Measurements from ENCODE around the gene SFXN3. TPM values are rescaled to one million over a fixed set of nuclear protein-coding genes. Genes with fewer than 3 reads are reported as not detected.

SFXN3 gene
- total RNA-seq, 2 experiments from 2014 or later: 0.41 TPM; not detected in 1

GRCh38 chr10:101013365-101013825 lies 17.6 kb upstream of the SFXN3 start:
- Histone ChIP-seq H3K79me2 (ENCODE audit: insufficient read depth, low read depth, low read length) (no peaks in the 10 kb centered on the region), H3K36me3 (ENCODE audit: insufficient read depth, low read length) (no peaks in the 10 kb centered on the region), H2AFZ (ENCODE audit: low read length) (no peak overlapping the region), H3K4me3 (ENCODE audit: low read depth, low read length, poor library complexity, severe bottlenecking) (no peak overlapping the region), H3K4me2 (ENCODE audit: low read length) (no peak overlapping the region), H3K4me1 (ENCODE audit: insufficient read depth, low read length, poor library complexity, severe bottlenecking) (peaks cover 6% of the 10 kb centered on the region), H4K20me1 (ENCODE audit: insufficient read depth, low read length) (no peaks in the 10 kb centered on the region), H3K9me2 (ENCODE audit: insufficient read depth, low read length) (no peaks in the 10 kb centered on the region), H3K9me3 (ENCODE audit: low read length) (no peaks in the 10 kb centered on the region), H3K27ac (ENCODE audit: low read depth, low read length, poor library complexity, severe bottlenecking) (no peak overlapping the region)
- ChIA-PET POLR2A (interaction anchor here (0.6 kb wide), 1 partner anchor 13 kb away, joined by 3 read pairs; no protein-coding TSS in a partner anchor), CTCF (ENCODE audit: unreplicated experiment) (interaction anchor here (0.6 kb wide), 1 partner anchor 33 kb away, joined by 4 read pairs; no protein-coding TSS in a partner anchor)
- DNase-seq (ENCODE audit: low spot score): no peak
- no peak for TF ChIP-seq CTCF (conservative IDR thresholded peaks at IDR 0.05; ENCODE audit: low read length)
- TF ChIP-seq EZH2phosphoT487 (IDR thresholded peaks at IDR 0.05; ENCODE audit: borderline replicate concordance, low read depth, low read length): no peak
- no TSS peak for BruUV-seq (replicated peaks)
- intact Hi-C loops (cut with micrococcal nuclease; ENCODE audit: unreplicated experiment): loop anchor here (5.0 kb wide), 1 partner anchor 1181 kb away; no protein-coding TSS in a partner anchor

GRCh38 chr10:101014230-101014884 lies 16.7 kb upstream of the SFXN3 start:
- H3K4me3 ChIP-seq (ENCODE audit: low read depth, low read length, poor library complexity, severe bottlenecking): no peak overlapping the region
- H4K20me1 ChIP-seq (ENCODE audit: insufficient read depth, low read length): no peaks in the 10 kb centered on the region
- peaks cover 11% of the 10 kb centered on the region for H3K4me1 ChIP-seq (ENCODE audit: insufficient read depth, low read length, poor library complexity, severe bottlenecking)
- no peak overlapping the region for H3K4me2 ChIP-seq (ENCODE audit: low read length)
- peak; percentile 89 for TF ChIP-seq CTCF (conservative IDR thresholded peaks at IDR 0.05; ENCODE audit: low read length)
- no peak for TF ChIP-seq EZH2phosphoT487 (IDR thresholded peaks at IDR 0.05; ENCODE audit: borderline replicate concordance, low read depth, low read length)
- no TSS peak for BruUV-seq (replicated peaks)
- CTCF ChIA-PET (ENCODE audit: unreplicated experiment): interaction anchor here (0.5 to 1.3 kb wide), 7 partner anchors 10 to 235 kb away, joined by 3 to 6 read pairs (median 3); partner anchors contain the start of gene KAZALD1
- no peaks in the 10 kb centered on the region for H3K36me3 ChIP-seq (ENCODE audit: insufficient read depth, low read length)
- peak; percentile 65 for DNase-seq (ENCODE audit: low spot score)
- H3K9me2 ChIP-seq (ENCODE audit: insufficient read depth, low read length): no peaks in the 10 kb centered on the region
- intact Hi-C loops (cut with micrococcal nuclease; ENCODE audit: unreplicated experiment): loop anchor here (1.0 to 5.0 kb wide), 3 partner anchors 16 to 1182 kb away; partner anchors contain the start of gene SEMA4G
- POLR2A ChIA-PET: interaction anchor here (0.6 kb wide), 3 partner anchors 30 to 515 kb away, joined by 3 to 4 read pairs (median 3); no protein-coding TSS in a partner anchor
- H3K9me3 ChIP-seq (ENCODE audit: low read length): no peaks in the 10 kb centered on the region
- H3K79me2 ChIP-seq (ENCODE audit: insufficient read depth, low read depth, low read length): no peaks in the 10 kb centered on the region
- H2AFZ ChIP-seq (ENCODE audit: low read length): no peak overlapping the region
- H3K27ac ChIP-seq (ENCODE audit: low read depth, low read length, poor library complexity, severe bottlenecking): no peak overlapping the region

Measured in OCI-LY7 (cell line).